Measurements from ENCODE around the gene WT1.
A peak's percentile ranks its signal among the peaks of the same experiment; 100 is the strongest.
"Not testable (repeated sequence)": the region's sequence is repeated elsewhere in the genome, so short reads cannot be mapped to it uniquely, and the experiment has no call there.

WT1 gene

DNA sequence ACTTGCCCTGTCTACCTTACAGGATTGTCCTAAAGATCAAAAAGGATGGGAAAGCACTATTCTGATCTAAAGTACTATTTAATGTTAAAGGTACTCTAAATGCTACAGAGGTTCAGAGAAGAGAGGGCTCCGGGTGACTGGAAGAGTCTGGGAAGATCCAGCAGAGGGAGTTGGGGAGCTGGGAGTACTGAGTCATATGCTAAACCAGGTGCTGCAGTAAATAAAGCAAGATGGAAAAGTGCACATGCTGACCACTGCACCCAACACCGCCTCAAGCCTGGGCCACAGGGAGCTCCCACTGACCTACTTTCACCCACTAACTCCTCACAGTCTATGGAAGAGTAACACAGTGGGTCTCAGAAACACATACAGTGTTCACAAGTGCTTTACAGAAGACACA lies 49.3 kb downstream of the WT1 start:
- peak; percentile 4 for DNase-seq

DNA sequence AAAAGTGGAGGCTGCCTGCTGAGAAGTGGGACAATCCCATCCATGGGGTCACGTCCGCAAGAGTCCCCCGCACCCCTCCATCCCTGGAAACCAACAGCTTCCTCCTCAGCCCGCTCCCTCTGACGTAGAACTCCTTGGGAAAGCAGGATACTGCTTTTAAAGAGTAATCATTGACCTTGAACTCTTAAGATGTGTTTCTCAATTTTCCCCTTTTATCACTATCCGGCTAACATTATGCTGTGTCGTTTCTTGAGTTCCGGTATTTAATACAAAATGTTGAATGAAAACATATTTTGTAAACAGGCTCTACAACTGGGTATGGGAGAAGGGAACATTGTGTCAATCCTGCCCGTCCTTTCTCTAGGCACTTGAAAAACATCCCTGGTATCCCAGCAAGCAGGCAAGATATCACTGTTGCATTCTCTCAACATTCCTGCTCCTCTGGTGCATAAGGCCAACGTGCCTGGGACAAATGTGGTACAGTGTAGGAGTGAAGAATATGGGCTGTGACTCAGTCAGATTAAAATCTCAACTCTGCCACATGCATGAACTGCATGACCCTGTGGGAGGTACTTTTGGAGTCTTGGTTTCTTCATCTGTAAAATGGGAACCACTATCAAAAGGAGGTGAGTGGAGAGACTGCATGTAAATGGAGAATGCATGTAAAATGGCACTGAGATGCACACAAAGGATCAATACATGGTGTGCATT lies 52.8 kb downstream of the WT1 start:
- no peak for DNase-seq

- no peak for DNase-seq
Measured at GRCh38 chr11:32381179-32381578, 54.2 kb downstream of the WT1 start.

- DNase-seq: no peak
Measured at GRCh38 chr11:32379719-32380118, 55.6 kb downstream of the WT1 start.

GRCh38 chr11:32375826-32376225 lies 59.5 kb downstream of the WT1 start:
- no peak for DNase-seq

GRCh38 chr11:32374261-32374711 lies 61.1 kb downstream of the WT1 start:
- DNase-seq: peak; percentile 64

DNA sequence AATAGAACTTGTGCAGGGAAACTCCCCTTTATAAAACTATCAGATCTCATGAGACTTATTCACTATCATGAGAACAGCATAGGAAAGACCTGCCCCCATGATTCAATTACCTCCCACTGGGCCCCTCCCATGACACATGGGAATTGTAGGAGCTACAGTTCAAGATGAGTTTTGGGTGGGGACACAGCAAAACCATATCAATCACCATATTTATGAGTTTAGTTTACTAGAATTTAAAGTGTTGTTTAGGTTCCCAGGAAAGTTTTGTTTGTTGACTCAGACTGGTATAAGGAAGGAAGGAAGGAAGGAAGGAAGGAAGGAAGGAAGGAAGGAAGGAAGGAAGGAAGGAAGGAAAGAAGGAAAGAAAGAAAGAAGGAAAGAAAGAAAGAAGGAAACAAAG lies 65.4 kb downstream of the WT1 start:
- not testable (repeated sequence) for DNase-seq

DNA sequence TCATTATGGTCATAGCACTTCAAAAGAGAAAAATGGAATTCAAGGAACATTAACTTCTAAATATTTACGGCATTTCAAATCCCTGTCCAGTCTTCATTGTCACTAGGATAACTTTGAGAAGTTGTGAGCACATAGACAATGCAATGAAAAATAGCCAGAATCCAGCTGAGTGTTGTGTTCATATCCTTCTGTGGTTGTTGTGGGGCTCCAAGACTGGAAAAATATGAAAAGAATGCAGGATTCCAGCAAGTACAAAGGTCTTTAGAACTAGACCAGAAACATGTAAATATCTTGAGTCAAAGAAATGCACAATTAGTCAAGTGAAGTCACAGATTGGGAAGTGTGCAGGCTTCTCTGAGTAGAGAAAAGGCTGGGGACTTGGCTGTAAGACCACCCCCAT lies 68.7 kb downstream of the WT1 start:
- DNase-seq: no peak

DNA sequence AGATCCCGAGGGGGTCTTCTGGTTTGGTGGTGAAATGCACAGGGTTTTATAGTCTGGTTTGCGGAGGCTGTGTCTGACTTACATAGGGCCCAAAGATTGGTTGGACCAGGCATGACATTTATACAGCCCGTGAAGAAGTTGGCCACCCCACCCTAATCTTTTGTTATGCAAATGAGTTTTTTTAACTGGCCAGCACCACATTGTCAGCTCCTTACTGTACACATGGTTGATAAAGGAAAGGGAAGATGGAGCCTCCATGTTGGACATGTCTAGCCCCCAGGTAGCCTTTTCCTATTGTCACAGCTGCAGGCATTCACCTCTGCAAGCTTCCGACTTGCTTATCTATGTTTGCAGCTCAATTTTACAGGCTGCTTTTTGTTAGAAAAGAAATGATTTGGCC lies 70.1 kb downstream of the WT1 start:
- no peak for DNase-seq

DNA sequence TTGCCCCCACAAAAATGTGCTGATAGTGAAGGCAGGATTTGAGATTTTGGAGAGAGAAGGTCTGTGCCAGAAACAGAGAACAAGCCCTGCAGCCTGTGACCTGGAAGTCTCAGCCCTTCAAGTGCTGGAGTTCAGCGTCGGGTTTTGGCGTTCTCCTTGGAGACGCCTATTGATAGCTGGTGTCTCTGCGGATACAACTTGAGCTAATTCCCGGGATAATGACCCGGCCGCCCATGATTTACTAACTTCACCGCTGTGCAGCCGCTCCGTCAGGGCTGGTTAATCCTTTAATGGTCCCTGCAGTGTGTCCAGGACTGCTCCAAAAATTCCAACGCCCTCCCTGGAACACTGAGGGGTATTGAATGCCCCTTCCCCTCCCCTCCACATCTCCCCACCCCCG lies 76.6 kb downstream of the WT1 start:
- no peak for DNase-seq

DNA sequence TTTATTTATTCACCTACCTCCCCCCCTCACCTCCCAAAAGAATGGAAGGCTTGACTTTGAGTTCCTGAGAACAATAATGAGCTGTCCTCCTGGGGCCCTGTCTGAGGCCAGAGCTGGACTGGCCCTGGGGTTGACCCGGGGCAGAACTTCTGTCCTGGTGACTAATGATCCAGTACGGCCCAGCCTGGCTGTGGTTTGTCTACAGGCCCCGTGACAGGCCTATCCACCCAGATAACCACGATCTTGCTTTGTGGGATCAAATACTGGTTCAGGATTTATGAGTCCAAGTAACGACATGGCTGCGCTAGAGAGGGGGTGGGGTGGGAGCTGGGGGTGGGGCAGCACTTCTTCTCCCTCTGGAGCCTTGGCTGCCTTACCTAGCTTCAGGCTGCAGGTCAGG lies 81.5 kb downstream of the WT1 start:
- no peak for DNase-seq

GRCh38 chr11:32348502-32348901 lies 86.8 kb downstream of the WT1 start:
- no peak for DNase-seq

DNA sequence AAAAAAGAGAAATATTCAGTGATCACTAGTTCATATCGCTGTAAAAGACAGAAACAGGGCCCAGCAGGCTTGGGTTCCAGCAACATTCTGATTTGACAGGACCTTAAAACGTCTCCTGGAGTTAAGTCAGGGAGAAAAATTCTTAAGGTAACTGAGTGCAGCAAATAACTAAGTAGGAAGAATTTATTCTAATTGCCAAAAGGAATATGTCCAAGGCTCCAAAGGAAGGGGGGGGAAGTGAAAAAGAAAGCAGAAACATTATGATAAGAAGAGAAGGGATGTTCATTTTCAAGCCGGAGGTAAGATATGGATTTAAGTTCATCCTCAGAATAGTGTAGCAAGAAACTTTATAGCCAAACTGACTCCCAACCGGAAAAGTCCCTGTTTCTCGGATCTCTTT lies 90.4 kb downstream of the WT1 start:
- no peak for DNase-seq

GRCh38 chr11:32343325-32344008 lies 91.9 kb downstream of the WT1 start:
- no peak for DNase-seq

GRCh38 chr11:32341620-32342613 lies 93.4 kb downstream of the WT1 start:
- DNase-seq: no peak

GRCh38 chr11:32340181-32340580 lies 95.2 kb downstream of the WT1 start:
- DNase-seq: no peak

Data from suppressor macrophage treated with lipopolysaccharide for 4 hours (primary cell).